GM12892 (cell line): ENCODE results near the gene FGF3.

Experiments
- POLR2A ChIP-seq: IDR thresholded peaks from 2 replicates; pipeline ENCODE4 v1.6.1; 2011; ENCODE audit warnings: low read depth, low read length, control low read depth
- TAF1 ChIP-seq: IDR thresholded peaks from 2 replicates; pipeline ENCODE4 v1.6.1; 2011; ENCODE audit warnings: low read depth, mild to moderate bottlenecking, control low read depth, low read length, borderline replicate concordance

GRCh38 chr11:69828971-69829344 is 9.7 kb upstream of the FGF3 start:
- TF ChIP-seq POLR2A (no peak), TAF1 (no peak)
